KOPT-K1 (cell line): Measurements from ENCODE around the gene MAD1L1.

Experiments
- H3K27ac ChIP-seq: fragments of 200-600 bp; sonication (generic); 2 replicates; pipeline ENCODE4 v1.5.1; 2016; ENCODE audit warnings: antibody characterized with exemption, mild to moderate bottlenecking, low read depth, low read length; ENCODE audit not compliant: poor library complexity, severe bottlenecking
- H3K36me3 ChIP-seq: fragments of 200-600 bp; sonication (generic); 2 replicates; pipeline ENCODE4 v1.5.1; 2017; ENCODE audit warnings: antibody characterized with exemption, mild to moderate bottlenecking, low read length, moderate library complexity; ENCODE audit not compliant: insufficient read depth
- H3K9me3 ChIP-seq: fragments of 200-600 bp; sonication (generic); 2 replicates; pipeline ENCODE4 v1.5.1; 2017; ENCODE audit warnings: antibody characterized with exemption, low read length, mild to moderate bottlenecking; ENCODE audit not compliant: insufficient read depth, poor library complexity, severe bottlenecking

MAD1L1 gene

DNA sequence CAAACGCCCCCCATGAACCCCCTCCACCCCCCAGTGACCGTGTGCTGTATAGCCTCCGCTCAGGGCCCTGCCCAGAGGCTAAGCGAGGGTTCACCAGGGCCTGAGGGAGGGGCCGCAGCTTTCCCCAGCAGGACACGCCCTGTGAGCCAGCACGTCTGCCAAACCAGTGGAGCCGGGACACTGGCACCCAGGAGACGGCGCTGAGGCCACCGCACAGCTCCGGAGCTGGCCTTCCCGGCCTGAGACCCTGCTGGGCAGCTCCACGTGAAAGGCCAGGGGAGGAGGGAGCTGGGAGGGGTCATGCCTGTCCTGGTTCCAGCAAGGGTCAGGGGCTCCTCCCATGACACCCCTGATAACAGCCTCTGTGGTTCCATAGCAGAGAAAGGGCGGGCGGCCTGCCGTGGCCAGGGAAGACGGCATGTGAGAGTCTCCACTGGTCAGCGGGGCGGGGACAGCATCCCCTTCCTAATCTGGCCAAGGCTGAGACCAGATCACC is 284.4 kb downstream of the MAD1L1 start:
- H3K9me3 ChIP-seq, result no peaks in the 10 kb centered on the region
- H3K36me3 ChIP-seq, result peaks cover 28% of the 10 kb centered on the region; the same call in 1 of the 2 replicates
- no peak overlapping the region for H3K27ac ChIP-seq

- peaks cover 24% of the 10 kb centered on the region; the same call in 1 of the 2 replicates for H3K36me3 ChIP-seq
Observed at GRCh38 chr7:1947586-1948217, 285.0 kb downstream of the MAD1L1 start.

GRCh38 chr7:1946773-1947450 is 285.8 kb downstream of the MAD1L1 start:
- peaks cover 18% of the 10 kb centered on the region; the same call in 1 of the 2 replicates for H3K36me3 ChIP-seq
- H3K27ac ChIP-seq, result no peak overlapping the region
- H3K9me3 ChIP-seq, result no peaks in the 10 kb centered on the region

More at GRCh38 chr7:1947586-1948217, 285.0 kb downstream of the MAD1L1 start:
- Histone ChIP-seq H3K27ac (no peak overlapping the region), H3K9me3 (no peaks in the 10 kb centered on the region)

- H3K36me3 ChIP-seq, result 0 out of 2 replicates have a peak, but pooled peaks cover 13% of the 10 kb centered on the region
- H3K9me3 ChIP-seq, result no peaks in the 10 kb centered on the region
- H3K27ac ChIP-seq, result no peak overlapping the region
Observed at GRCh38 chr7:1946025-1946772, 286.5 kb downstream of the MAD1L1 start.

GRCh38 chr7:1945558-1945957 is 287.2 kb downstream of the MAD1L1 start:
- Histone ChIP-seq H3K36me3 (0 out of 2 replicates have a peak, but pooled peaks cover 13% of the 10 kb centered on the region), H3K27ac (no peak overlapping the region), H3K9me3 (no peaks in the 10 kb centered on the region)

- Histone ChIP-seq H3K36me3 (0 out of 2 replicates have a peak, but pooled peaks cover 13% of the 10 kb centered on the region), H3K27ac (no peak overlapping the region), H3K9me3 (no peaks in the 10 kb centered on the region)
Observed at GRCh38 chr7:1944619-1945210, 288.0 kb downstream of the MAD1L1 start.

- Histone ChIP-seq H3K27ac (no peak overlapping the region), H3K36me3 (0 out of 2 replicates have a peak, but pooled peaks cover 13% of the 10 kb centered on the region), H3K9me3 (no peaks in the 10 kb centered on the region)
Observed at GRCh38 chr7:1943933-1944618, 288.7 kb downstream of the MAD1L1 start.

DNA sequence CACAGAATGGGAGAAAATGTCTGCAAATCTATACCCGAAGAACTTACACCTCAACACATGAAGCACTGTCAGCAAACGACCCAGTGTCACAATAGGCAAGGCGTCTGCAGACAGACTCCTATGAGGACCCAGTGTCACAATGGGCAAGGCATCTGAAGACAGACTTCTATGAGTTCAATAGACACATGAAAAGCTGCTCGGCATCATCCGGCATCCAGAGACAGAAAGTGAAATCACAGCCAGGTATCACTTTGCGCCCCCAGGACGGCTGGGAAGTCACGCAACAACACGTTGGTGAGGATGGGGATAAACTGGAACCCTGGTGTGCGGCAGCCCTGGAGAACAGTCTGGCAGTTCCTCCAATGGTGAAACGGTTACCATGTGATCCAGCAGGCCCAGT is 289.4 kb downstream of the MAD1L1 start:
- 0 out of 2 replicates have a peak, but pooled peaks cover 13% of the 10 kb centered on the region for H3K36me3 ChIP-seq
- no peaks in the 10 kb centered on the region for H3K9me3 ChIP-seq
- H3K27ac ChIP-seq, result no peak overlapping the region

- H3K36me3 ChIP-seq, result 0 out of 2 replicates have a peak, but pooled peaks cover 13% of the 10 kb centered on the region
- no peak overlapping the region for H3K27ac ChIP-seq
- H3K9me3 ChIP-seq, result no peaks in the 10 kb centered on the region
Observed at GRCh38 chr7:1942941-1943289, 289.8 kb downstream of the MAD1L1 start.

DNA sequence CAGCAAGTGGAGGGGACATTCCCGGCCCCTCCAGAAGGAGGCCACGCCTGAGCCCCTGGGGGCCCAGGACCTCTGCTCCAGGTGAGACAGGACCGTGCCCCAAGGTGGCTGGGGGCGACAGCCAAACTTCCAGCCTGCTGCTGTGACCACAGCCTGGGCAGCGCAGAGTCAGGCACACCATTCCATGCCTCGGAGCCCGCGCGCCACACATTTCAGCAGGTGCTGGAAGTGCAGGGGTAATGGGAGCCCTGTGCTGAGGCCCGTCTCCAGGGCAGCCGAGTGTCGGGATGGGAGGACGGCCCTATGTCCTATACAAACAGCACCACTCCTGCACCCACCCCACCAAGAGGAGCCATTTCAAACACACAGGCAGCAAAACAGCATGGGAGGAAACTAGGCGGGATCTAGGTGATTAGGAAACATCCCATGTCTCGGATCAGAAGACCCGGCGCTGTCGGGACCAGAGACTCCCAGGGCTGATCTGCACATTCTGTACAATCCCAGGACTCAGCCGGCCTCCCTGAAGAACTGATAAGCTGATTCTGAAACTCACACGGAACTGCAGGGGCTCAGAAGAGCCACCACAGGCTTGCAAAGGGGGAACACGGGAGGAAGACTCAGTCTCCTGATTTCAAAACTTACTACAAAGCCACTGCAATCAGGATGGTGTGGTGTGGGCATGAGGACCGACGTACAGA is 290.4 kb downstream of the MAD1L1 start:
- no peak overlapping the region for H3K27ac ChIP-seq
- H3K36me3 ChIP-seq, result 0 out of 2 replicates have a peak, but pooled peaks cover 13% of the 10 kb centered on the region
- H3K9me3 ChIP-seq, result no peaks in the 10 kb centered on the region

- 0 out of 2 replicates have a peak, but pooled peaks cover 16% of the 10 kb centered on the region for H3K36me3 ChIP-seq
- H3K9me3 ChIP-seq, result no peaks in the 10 kb centered on the region
- H3K27ac ChIP-seq, result peak overlapping the region; percentile 73
Observed at GRCh38 chr7:1941464-1942242, 291.1 kb downstream of the MAD1L1 start.

DNA sequence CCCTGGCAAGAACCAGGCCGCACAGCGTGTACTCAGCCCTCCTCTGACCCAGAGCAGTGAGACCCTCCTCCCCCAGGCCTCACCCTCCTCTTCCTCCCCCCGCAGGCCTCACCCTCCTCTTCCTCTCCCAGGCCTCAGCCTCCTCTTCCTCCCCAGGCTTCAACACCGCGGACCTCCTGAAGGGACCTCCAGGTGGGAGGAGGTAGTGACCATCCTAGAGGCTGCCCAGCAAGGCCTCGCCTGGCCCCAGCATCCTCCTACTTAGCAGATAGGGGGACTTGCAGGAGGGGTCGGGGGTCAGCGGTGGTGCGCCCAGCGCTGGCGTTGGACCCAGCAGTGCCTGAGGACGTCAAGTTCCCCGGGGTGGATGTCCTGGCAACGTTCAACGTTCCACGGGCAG is 291.9 kb downstream of the MAD1L1 start:
- no peaks in the 10 kb centered on the region for H3K9me3 ChIP-seq
- H3K27ac ChIP-seq, result peak overlapping the region; percentile 73
- peaks cover 20% of the 10 kb centered on the region for H3K36me3 ChIP-seq

GRCh38 chr7:1940402-1940786 is 292.4 kb downstream of the MAD1L1 start:
- peaks cover 3% of the 10 kb centered on the region for H3K9me3 ChIP-seq
- H3K36me3 ChIP-seq, result peaks cover 20% of the 10 kb centered on the region
- peak overlapping the region; percentile 73 for H3K27ac ChIP-seq
